GM18873 (cell line): ENCODE measurements around the gene B4GALT4.
"Not testable (repeated sequence)": the region's sequence is repeated elsewhere in the genome, so short reads cannot be mapped to it uniquely, and the experiment has no call there.

Experiments
- ATAC-seq: cut with Tn5 transposase; IDR thresholded peaks from one replicate; pipeline ENCODE4 v1.9.1; 2021; ENCODE audit warnings: mild to moderate bottlenecking, moderate library complexity, moderate number of reproducible peaks; ENCODE audit not compliant: unreplicated experiment, low FRiP score

Gene B4GALT4

DNA sequence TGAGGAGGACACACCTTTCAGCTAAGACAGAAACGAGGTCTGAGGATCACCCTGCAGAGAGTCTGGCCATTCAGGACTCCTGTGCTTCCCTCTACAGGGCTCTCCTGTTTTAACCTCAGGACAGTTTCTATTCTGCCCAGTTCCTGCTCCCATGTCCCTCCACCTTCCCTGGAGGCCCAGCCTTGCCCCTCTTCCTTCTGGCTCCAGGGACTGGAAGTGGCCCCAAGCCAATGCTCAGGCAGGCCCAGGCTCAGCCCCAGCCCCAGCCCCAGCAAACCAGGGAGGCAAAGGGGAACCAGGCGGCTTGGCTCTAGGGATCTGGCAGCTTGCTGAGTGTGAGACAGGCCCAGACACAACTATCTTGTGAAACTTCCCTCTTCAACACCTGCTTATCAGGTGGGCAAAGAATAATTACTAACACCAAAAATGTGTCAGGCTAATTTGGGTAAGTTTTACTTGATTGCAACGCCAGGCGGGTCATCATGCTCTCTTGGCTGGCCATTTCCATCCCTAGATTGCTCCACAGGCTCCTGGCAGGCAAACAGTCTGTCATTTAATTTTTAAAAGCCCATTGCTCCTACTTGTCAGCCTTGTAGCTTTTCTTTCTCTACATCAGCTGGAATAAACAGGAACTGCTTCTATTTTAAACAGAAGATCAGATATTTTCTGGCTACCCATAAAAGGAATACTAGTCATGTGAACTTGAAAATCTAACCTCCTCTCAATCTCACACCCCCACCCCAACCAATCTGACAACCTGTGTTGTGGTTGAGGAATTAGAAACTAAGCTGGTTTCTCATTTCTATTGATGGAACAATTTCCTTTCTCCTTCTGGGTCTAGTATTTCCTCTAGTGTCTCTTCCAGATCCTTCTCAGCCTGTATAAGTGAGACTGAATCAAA lies 33.8 kb downstream of the B4GALT4 start:
- ATAC-seq: no peak

DNA sequence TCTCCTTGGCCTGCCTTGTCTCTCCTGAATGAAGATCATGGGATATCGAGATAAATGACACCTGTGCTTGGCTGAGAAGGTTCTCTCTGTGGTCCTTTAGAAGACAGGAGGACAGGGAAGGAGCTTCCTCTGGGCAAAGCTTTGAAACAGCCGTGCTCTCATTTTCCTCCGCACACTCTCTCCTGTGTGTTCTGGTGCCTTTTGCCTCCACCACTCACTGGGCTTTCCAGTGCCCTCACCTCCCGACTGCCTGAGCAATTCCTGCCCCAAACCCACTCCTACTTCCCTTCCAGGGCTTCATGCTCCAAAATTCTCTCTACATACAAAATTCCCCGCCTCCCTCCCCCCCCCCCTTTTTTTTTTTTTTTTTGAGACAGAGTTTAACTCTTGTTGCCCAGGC lies 35.0 kb downstream of the B4GALT4 start:
- no peak for ATAC-seq

DNA sequence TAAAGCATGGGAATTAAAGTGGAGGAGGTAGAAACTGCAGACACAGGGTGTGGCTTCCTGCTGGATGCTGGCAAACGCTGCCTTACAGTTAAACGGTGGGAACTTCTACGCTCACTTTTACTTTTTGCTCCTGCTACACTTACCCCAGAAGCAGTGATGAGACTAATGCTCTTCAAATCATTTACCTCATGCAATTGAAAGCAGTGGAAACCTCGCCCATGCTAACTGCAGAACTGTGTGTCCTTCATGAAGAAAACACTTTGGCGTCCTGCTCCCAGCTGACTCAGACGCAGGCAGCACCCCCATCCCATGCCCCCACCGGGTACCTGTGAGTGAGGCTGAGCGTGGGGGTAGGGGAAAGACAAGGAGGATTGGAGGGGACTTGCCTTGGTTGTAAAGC lies 35.5 kb downstream of the B4GALT4 start:
- ATAC-seq: no peak

DNA sequence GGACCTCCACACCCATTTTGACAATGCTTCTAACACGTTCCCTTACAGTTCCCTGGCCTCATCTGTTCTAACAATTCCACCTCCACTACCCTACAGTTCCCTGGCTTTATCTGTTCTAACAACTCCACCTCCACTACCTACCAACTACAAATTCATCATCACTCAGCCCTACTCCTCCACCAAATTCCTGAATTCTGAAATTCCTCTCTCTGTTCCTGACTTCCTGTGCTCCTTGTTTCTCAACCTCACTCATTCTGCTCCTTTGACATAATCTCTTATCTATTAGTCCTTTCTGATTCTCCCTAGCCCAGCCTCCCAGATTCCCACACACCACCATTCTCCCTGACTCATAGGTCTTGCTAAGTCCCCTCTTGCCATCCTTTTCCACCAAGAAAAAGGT lies 44.8 kb downstream of the B4GALT4 start:
- no peak for ATAC-seq

DNA sequence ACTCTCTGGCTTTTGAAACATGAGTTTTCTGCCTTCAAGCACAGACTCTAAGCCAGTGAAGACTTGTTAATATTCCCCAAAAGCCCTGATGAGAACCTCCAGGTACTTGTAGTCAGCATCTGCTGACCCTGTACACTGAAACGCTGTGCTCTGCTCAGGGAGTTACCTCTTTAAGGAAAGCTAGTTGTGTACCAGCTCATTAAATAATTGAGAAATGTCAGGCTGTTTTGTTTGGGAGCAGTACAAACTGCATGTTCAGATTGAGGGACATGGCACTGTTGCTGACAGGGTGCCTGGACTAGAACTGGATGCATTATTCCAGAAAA lies 45.6 kb downstream of the B4GALT4 start:
- no peak for ATAC-seq

DNA sequence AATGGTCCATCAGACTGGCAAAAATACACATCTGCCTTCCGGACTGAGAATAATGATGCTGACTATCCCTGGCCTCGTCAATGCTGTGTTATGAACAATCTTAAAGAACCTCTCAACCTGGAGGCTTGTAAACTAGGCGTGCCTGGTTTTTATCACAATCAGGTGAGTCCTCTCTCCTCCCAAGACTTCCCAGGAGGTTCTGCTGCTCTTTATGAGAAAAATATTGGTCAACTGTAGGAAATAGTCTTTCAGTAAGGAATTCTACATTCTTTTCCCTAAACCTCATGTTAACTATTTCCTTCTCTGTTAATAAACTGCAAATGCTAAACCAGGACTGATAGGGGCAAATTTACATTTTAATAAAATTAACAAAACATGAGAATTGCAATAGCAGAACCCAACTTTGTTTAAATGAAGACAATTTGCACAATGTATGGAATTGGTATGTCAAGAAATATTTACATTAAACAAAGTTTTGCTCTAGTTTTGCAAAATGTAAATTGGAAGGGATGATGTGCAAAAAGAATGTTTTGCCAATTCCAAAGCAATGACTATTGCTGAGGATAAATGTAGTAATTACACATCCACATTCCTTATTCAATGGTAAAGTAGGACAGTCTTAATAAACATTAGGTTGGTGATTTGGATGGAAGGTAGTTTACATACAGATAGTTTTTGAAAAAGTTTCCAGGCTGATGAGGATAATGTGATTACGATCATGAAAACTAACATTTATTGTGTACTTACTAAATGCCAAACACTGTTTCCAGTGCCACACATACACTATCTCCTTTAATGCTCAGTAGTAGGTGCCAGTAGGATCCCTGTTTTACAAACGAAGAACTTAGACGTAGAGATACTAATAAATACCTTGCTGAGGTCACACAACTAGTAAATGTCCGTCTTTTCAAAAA lies 46.2 kb downstream of the B4GALT4 start:
- ATAC-seq: no peak

DNA sequence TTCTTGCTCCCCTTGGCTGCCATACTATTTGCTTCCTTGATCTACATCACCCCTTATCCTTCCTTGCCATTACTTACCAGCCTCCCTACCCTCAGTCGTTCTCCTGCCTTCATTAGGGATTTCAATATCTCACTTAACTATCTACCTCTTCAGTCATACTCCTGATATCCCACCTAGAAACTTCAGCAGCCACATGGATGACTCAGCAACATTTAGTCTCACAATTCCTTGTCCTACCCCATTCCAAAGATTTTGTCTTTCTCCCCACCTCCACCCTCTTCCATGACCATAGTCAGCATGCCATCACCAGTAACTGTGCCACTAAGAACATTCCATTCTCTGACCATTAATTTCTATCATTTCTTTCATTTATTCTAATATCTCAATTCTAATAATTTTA lies 48.9 kb downstream of the B4GALT4 start:
- ATAC-seq: no peak

DNA sequence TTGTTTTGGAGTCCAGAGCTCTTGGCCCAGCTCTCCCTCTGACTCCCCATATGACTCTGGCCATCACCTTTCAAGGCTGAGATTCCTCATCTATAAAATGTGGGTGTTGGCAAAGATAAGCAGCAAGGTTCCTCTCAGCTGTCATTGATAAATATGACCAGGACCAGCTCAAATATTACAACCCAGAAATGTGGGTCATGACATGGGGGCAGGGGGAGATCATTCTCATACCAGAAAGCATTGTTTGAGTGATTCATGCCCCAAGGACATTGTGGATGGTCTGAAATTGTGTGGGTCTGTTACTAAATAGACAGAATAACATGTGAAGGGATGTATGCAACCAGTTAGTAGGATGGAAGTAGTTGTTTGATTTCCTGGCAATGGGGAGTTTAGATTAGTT lies 53.4 kb downstream of the B4GALT4 start:
- ATAC-seq: no peak

DNA sequence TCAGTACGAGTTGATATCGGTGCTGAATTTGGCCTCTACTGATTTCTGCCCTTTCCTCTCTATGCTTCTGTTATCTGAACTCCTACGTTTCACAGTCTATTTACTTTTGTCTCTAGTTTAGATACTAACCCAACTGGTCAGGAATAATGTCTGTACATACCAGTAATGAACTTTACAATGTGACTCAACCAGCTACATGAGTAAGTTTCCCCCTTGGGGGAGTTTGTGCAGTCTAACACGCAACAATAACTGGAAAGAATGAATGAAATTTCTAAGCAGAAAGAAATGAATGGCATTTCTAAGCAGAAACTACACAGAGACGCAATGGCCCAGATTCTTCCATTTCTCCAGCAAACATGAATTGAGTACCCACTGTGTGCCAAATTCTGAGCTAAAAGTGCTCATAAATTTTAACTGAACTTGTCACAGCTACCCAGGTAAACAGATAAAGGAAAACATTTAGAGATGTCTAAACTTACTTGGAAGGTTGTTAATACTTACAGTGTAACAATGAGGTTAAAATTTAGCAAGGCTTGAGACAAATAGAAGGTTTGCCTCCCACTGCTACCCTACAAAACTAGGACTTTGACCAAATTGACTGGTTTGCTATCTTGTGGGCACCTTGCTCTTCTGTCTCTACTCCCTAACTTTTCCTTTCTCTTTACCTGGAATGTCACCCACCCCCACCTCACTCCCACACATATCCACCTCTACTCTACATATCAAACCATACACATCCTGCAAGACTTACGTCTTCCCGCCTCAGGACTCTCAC lies 55.7 kb downstream of the B4GALT4 start:
- no peak for ATAC-seq

DNA sequence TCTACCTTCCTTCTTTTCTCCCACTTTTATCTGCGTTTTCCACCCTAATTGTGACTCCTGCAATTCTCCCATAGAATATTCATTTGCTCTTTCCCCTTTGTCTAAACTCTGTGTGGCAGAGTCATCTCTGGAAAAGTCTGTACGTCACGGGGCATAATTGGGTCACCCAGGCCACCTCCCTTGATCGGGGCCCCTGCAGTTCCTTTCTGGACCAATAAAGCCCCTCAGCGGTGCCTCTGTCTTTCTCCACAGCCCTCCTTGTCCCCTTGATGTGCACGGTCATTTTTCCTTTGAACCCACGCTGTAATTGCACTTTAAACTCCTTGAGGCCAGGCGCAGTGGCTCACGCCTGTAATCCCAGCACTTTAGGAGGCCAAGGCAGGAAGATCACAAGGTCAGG lies 56.6 kb downstream of the B4GALT4 start:
- no peak for ATAC-seq

DNA sequence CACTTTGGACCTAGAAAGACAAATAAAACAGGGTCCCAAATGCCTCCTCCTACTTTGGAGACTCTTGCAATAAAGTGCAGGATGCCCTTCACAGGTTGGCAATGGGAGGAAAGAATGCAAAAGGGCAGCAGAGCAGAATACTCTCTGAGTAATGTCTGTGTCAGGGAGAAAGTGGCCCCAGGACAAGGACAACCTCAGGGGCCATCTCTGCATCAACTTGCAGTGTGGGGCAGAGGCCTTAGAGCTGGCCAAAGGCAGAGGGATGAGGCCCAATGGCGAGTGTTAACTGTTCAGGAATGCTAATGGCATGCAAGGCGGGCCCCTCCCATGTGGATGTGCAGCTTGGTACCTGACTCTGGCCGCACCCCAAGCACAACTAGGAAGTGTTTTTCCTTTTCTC lies 58.9 kb downstream of the B4GALT4 start:
- ATAC-seq: no peak

DNA sequence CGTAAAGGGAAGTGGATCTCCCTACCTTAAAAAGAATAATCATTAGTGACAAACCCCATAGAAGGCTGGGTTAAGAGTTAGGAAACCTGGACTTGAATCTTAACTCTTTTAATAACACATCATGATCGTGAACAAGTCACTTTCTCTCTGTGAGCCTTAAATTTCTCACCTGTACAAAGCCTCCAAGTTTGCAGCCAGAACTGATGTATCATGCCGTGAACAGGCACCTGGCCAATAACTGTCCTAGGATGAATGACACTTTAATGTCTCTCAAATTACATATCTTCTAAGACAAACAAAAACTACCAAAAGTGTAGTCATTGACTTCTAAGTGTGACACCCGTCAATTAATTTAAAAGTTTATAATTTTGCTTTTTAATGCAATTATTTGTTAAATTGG lies 63.4 kb downstream of the B4GALT4 start:
- ATAC-seq: no peak

DNA sequence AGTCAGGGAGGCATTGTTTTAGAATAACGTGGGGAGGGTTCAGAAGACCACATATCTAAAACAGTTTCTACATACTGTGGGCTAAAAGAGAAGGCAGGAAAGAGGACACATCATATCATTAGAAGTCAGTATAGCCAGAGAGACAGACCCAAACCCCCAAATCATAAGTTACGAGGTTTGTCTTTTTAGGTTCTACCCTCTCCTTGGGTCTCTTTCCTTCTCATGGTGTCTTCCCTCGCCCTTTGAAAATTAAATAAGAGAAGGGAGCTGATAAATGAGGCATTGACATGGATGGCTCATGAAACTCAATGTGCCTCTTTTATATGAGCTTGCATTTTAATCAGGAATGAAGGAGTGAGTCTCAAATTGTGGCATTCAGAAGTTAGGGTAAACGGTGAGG lies 63.9 kb downstream of the B4GALT4 start:
- no peak for ATAC-seq

DNA sequence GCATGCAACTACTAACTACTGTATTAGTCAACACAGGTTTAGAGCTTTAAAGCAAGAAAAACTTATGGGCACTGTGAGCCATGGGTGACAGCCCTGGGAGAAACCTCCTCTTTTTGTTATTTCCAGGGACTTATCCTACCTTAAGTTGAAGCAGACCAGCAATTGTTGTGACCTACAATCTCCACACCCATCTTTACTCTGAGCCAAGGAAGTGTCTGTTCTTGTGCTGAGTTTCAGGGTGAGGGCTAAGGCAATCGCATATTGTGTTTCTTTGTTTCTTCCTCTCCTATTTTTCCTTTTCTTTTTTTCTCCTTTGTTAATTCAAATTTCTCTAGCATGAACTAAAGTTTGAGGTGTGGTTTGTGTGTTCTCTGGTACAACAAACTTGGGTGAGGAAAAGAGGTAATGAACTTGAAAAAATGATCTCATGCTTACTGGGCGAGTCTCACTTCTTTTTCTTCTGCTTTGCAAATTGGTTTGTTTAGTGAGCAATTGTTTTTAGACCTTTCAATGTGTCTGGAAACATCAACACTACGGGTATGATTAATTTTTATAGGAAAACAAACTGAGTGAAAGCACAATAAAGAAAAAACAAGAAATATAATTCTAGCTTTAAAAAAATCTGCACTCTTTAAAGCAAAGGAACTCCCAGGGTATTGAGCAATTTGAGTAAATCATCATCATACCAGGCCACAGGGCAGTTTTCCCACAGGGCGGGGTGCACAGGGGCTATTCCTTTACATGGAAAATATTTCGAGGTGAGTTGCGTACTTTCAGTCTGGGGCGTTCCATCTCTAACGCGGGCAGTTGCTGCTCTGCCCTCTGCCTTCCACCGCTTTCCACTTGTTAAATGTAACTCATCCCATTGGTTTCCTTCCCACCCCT lies 64.6 kb downstream of the B4GALT4 start:
- ATAC-seq: no peak

DNA sequence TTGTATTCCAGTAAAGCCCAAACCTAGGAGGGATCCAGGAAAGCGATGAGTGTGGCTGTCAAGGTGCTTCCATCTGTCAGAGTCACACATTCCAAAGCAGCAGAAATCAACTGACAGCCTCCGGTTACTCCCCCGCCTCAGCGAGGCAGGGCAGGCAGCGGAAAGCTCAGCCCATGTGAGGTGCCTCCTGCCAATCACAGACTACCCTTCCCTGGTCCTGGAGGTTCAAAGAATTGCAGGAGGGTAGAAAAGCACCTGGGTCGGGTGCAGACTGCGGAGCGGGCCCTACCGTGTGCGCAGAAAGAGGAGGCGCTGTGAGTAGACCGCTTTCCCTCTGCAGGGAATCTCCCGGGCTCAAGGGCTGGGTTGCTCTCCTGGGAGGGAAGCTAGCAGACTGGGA lies 67.4 kb downstream of the B4GALT4 start, which contains the start of gene UPK1B:
UPK1B (plus strand) TSS at position 274 of the 400 bp plus-strand sequence. CDS start 13,144 bp downstream, outside the sequence.
- no peak for ATAC-seq

DNA sequence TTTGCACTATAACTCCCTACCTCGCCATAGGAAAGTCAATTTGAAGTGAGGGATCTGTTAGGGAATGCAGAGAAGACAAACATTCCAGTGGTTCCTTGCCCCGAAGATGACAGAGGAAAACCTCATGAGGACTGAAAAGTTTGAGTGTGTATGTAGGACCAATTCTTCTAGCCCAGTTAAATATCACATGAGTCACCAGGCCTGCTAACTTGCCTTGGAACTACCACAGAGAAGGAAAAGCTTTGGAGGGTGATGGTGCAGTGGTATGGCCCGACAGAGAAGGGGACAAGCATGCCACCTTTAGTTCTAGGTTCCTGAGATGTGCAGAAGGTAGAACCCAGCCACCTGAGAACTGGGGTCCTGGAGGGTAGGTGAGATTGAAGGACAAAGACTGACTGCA lies 69.9 kb downstream of the B4GALT4 start:
- no peak for ATAC-seq

DNA sequence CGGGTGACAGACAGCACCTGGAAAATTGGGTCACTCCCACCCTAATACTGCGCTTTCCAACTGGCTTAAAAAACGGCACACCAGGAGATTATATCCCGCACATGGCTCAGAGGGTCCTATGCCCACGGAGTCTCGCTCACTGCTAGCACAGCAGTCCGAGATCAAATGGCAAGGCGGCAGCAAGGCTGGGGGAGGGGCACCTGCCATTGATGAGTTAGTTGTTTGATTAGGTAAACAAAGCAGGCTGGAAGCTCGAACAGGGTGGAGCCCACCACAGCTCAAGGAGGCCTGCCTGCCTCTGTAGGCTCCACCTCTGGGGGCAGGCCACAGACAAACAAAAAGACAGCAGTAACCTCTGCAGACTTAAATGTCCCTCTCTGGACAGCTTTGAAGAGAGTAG lies 75.9 kb downstream of the B4GALT4 start:
- ATAC-seq: not testable (repeated sequence)
